Measurements from ENCODE around the gene PIK3R1.

- TF ChIP-seq POLR2A (IDR thresholded peaks at IDR 0.05) = no peak
- TF ChIP-seq CTCF (IDR thresholded peaks at IDR 0.05 in 8 of 11, conservative IDR thresholded peaks at IDR 0.05 in 3 of 11) = no peak
- TF ChIP-seq POLR2AphosphoS5 (IDR thresholded peaks at IDR 0.05) = no peak
These were observed 27.7 kb downstream of the PIK3R1 start for GRCh38 chr5:68243251-68243650.
